Measurements from ENCODE around the gene COMT. TPM values are rescaled to one million over a fixed set of nuclear protein-coding genes. Genes with fewer than 3 reads are reported as not detected.

COMT gene
- total RNA-seq, 6 donors from 2014 or later: 136 to 475 (median 272) TPM

- peak in 1 of 2 donors; percentile 16 for TF ChIP-seq POLR2AphosphoS5 (IDR thresholded peaks at IDR 0.05)
- TF ChIP-seq POLR2A (IDR thresholded peaks at IDR 0.05): no peak
- no peaks in the 10 kb centered on the region for H3K27me3 ChIP-seq
- peak overlapping the region; percentile 92 to 98 (median 96) for H3K27ac ChIP-seq
- ATAC-seq (ENCODE audit: low FRiP score in 2 of 2): peak; percentile 54 to 73
- H3K4me1 ChIP-seq: peaks cover 35 to 56% (median 47%) of the 10 kb centered on the region in 4 donors
- 43 to 54% methylated on average over 11 of the region's 11 CpGs for WGBS, 2 donors
- no peaks in the 10 kb centered on the region for H3K9me3 ChIP-seq
- peak in 1 of 2 donors; percentile 40 for DNase-seq
- no peaks in the 10 kb centered on the region for H3K36me3 ChIP-seq
- H3K4me3 ChIP-seq: peak overlapping the region in 3 of 4 donors; percentile 58 to 89 (median 77)
Measured at GRCh38 chr22:19943082-19944026, 1.8 kb downstream of the COMT start.

- peaks cover 20 to 32% (median 25%) of the 10 kb centered on the region in 4 donors for H3K4me1 ChIP-seq
- DNase-seq: no peak
- H3K4me3 ChIP-seq: no peak overlapping the region
- H3K27ac ChIP-seq: peak overlapping the region in 2 of 4 donors; percentile 35 to 40
- 80 to 84% methylated on average over 9 of the region's 9 CpGs for WGBS, 2 donors
- peak in 1 of 6 experiments; percentile 34 for TF ChIP-seq CTCF (IDR thresholded peaks at IDR 0.05)
- no peak for TF ChIP-seq EP300 (IDR thresholded peaks at IDR 0.05)
- TF ChIP-seq POLR2A (IDR thresholded peaks at IDR 0.05): no peak
- TF ChIP-seq POLR2AphosphoS5 (IDR thresholded peaks at IDR 0.05): no peak
- H3K27me3 ChIP-seq: no peaks in the 10 kb centered on the region
- H3K36me3 ChIP-seq: peaks cover 0 to 3% (median 0%) of the 10 kb centered on the region in 4 donors
- no peak for ATAC-seq (ENCODE audit: low FRiP score in 2 of 2)
- H3K9me3 ChIP-seq: no peaks in the 10 kb centered on the region
Measured at GRCh38 chr22:19948057-19948760, 6.6 kb downstream of the COMT start.

- WGBS, 2 donors: 85 to 88% methylated on average over 13 of the region's 13 CpGs
- H3K4me1 ChIP-seq: peaks cover 20 to 31% (median 25%) of the 10 kb centered on the region in 4 donors
- ATAC-seq (ENCODE audit: low FRiP score in 2 of 2): no peak
- no peak overlapping the region for H3K4me3 ChIP-seq
- H3K27me3 ChIP-seq: no peaks in the 10 kb centered on the region
- no peaks in the 10 kb centered on the region for H3K9me3 ChIP-seq
- TF ChIP-seq POLR2AphosphoS5 (IDR thresholded peaks at IDR 0.05) (no peak), EP300 (IDR thresholded peaks at IDR 0.05) (no peak), POLR2A (IDR thresholded peaks at IDR 0.05) (no peak), CTCF (IDR thresholded peaks at IDR 0.05) (no peak)
- no peak for DNase-seq
- H3K36me3 ChIP-seq: peaks cover 0 to 3% (median 0%) of the 10 kb centered on the region in 4 donors
- H3K27ac ChIP-seq: peak overlapping the region in 1 of 4 donors; percentile 35
Measured at GRCh38 chr22:19951346-19951745, 9.8 kb downstream of the COMT start.

GRCh38 chr22:19955241-19956128 lies 13.9 kb downstream of the COMT start:
- TF ChIP-seq POLR2AphosphoS5 (IDR thresholded peaks at IDR 0.05) (peak in 1 of 2 donors; percentile 9), EP300 (IDR thresholded peaks at IDR 0.05) (no peak)
- H3K27ac ChIP-seq: peak overlapping the region in 2 of 4 donors; percentile 41 to 44

GRCh38 chr22:19957445-19957844 lies 15.9 kb downstream of the COMT start:
- Histone ChIP-seq H3K27me3 (no peaks in the 10 kb centered on the region), H3K4me3 (no peak overlapping the region), H3K36me3 (no peaks in the 10 kb centered on the region), H3K4me1 (peaks cover 24 to 46% (median 38%) of the 10 kb centered on the region in 4 donors), H3K27ac (peak overlapping the region in 2 of 4 donors; percentile 8 to 10), H3K9me3 (no peaks in the 10 kb centered on the region)
- ATAC-seq (ENCODE audit: low FRiP score in 2 of 2) (no peak), DNase-seq (no peak)
- no peak for TF ChIP-seq CTCF (IDR thresholded peaks at IDR 0.05)
- TF ChIP-seq EP300 (IDR thresholded peaks at IDR 0.05): no peak
- no peak for TF ChIP-seq POLR2A (IDR thresholded peaks at IDR 0.05)
- TF ChIP-seq POLR2AphosphoS5 (IDR thresholded peaks at IDR 0.05): no peak
- WGBS, 2 donors: 87 to 94% methylated on average over 7 to 9 of the region's 9 CpGs

More at GRCh38 chr22:19955241-19956128, 13.9 kb downstream of the COMT start:
- no peaks in the 10 kb centered on the region for H3K27me3 ChIP-seq
- H3K36me3 ChIP-seq: peaks cover 0 to 3% (median 0%) of the 10 kb centered on the region in 4 donors
- no peak overlapping the region for H3K4me3 ChIP-seq
- ATAC-seq (ENCODE audit: low FRiP score in 2 of 2) (no peak), DNase-seq (no peak)
- WGBS, 2 donors: 68 to 70% methylated on average over 19 of the region's 19 CpGs
- H3K9me3 ChIP-seq: no peaks in the 10 kb centered on the region
- H3K4me1 ChIP-seq: peaks cover 23 to 33% (median 29%) of the 10 kb centered on the region in 4 donors

Data from upper lobe of left lung (tissue), 6 donors.